Spleen (tissue), 11 donors: ENCODE measurements around the gene RARG. TPM values are rescaled to one million over a fixed set of nuclear protein-coding genes. Genes with fewer than 3 reads are reported as not detected.
A peak's percentile ranks its signal among the peaks of the same experiment; 100 is the strongest.

Source experiments
- DNase-seq: peaks from one replicate; pipeline ENCODE4 v3.0.0-alpha.2; 2020
- H3K27ac ChIP-seq, 8 donors: fragments of 200-600 bp; sonication (generic) in 7 of 8; 1 replicate in 4 of 8; 2 replicates in 4 of 8; pipeline versions ENCODE4 v1.5.0 to v1.8.0; 2016 to 2021; ENCODE audit warnings: inconsistent platforms in 4 of 8, mild to moderate bottlenecking in 4 of 8, moderate library complexity in 1 of 8
- H3K27me3 ChIP-seq, 7 donors: fragments of 200-600 bp; sonication (generic) in 6 of 7; replicated peaks in 1 of 7; 1 replicate in 4 of 7; 2 replicates in 3 of 7; pipeline versions ENCODE4 v1.5.0 to v1.8.0; 2016 to 2021; ENCODE audit warnings: inconsistent platforms in 3 of 7, mild to moderate bottlenecking in 1 of 7
- H3K36me3 ChIP-seq, 6 donors: fragments of 200-600 bp; sonication (generic) in 5 of 6; 1 replicate in 4 of 6; 2 replicates in 2 of 6; pipeline versions ENCODE4 v1.5.0 to v1.8.0; 2016 to 2021; ENCODE audit warnings: inconsistent platforms in 2 of 6
- H3K4me1 ChIP-seq, 6 donors: fragments of 200-600 bp; sonication (generic) in 5 of 6; 1 replicate in 3 of 6; 2 replicates in 3 of 6; pipeline versions ENCODE4 v1.5.0 to v1.8.0; 2016 to 2021; ENCODE audit warnings: inconsistent platforms in 3 of 6
- H3K4me3 ChIP-seq, 8 donors: fragments of 200-600 bp; sonication (generic) in 7 of 8; 1 replicate in 4 of 8; 2 replicates in 4 of 8; pipeline versions ENCODE4 v1.5.0 to v1.8.0; 2016 to 2021; ENCODE audit warnings: inconsistent platforms in 4 of 8, mild to moderate bottlenecking in 4 of 8, moderate library complexity in 2 of 8
- H3K9me3 ChIP-seq, 8 donors: fragments of 200-600 bp; sonication (generic) in 7 of 8; 1 replicate in 4 of 8; 2 replicates in 4 of 8; pipeline versions ENCODE4 v1.5.0 to v1.8.0; 2016 to 2021; ENCODE audit warnings: inconsistent platforms in 4 of 8
- CTCF ChIP-seq, 11 experiments: fragments of 200-600 bp in 7 of 11; fragments of 450-650 bp in 4 of 11; sonication (generic) in 4 of 11; IDR thresholded peaks in 8 of 11; conservative IDR thresholded peaks in 3 of 11; 1 replicate in 7 of 11; 2 replicates in 4 of 11; pipeline versions ENCODE4 v1.4.0 to v1.8.0; 2016 to 2021; ENCODE audit warnings: antibody characterized with exemption in 11 of 11, inconsistent platforms in 4 of 11, mild to moderate bottlenecking in 1 of 11
- POLR2A ChIP-seq, 3 donors: fragments of 450-650 bp; IDR thresholded peaks; one replicate each; pipeline ENCODE4 v1.5.1; 2017; ENCODE audit warnings: antibody characterized with exemption in 3 of 3, mild to moderate bottlenecking in 1 of 3
- POLR2AphosphoS5 ChIP-seq, 3 donors: sonication (generic); formaldehyde crosslinking; IDR thresholded peaks; one replicate each; pipeline ENCODE4 v1.5.1; 2017; ENCODE audit warnings: antibody characterized with exemption in 3 of 3
- WGBS, 5 donors: extraction: QIAGEN DNeasy Blood & Tissue Kit in 3 of 5; methylation state at CpG; one replicate each; pipeline versions ENCODE4 v1.1.5 to v1.1.7; 2013 to 2018; 5-methylcytosine and 5-hydroxymethylcytosine counted together
- intact Hi-C: fragments of 100-400 bp; cut with DNase I; formaldehyde crosslinking; loops from one replicate; pipeline ENCODE4 v1.15.0; 2023; ENCODE audit warnings: low total_unique reads
- polyA plus RNA-seq, 3 donors: library from polyadenylated mRNA; stranded (reverse); fragments of 200-250 nt; gene quantifications; one replicate each; pipeline ENCODE4 v1.2.1, GENCODE V29; 2013
- total RNA-seq, 7 donors: library from RNA; depleted of rRNA in 3 of 7; stranded (reverse); fragments of >200 nt in 3 of 7; fragmentation: NEBNext Ultra II Directional in 4 of 7; extraction: Animal tissue kit (Norgen Biotek cat#: 25700) in 4 of 7; gene quantifications; one replicate each; pipeline versions ENCODE4 v1.1.0 to v1.2.1, GENCODE V29; 2016 to 2021
- donor health status: healthy with polysubstance abuse.
- donor health status: DM: no; HTN: no; CAD: no; lungs with moderate emphysema.
- donor health status: DM: no; HTN: no; CAD: no.
- donor health status: Bipolar disorder and iron deficiency.
- donor health status: healthy.
- donor health status: DM: no; HTN: no; CAD: no.
- donor health status: DM: yes; HTN: yes; CAD: no.

Gene RARG
- total and polyA plus RNA-seq, 10 donors = 4.6 to 20.8 (median 11.2) TPM

- intact Hi-C loops = loop anchor here (5.0 kb wide), 1 partner anchor 46 kb away; the partner anchor contains the start of gene ITGB7
- no peak for DNase-seq
- peak overlapping the region in 5 of 8 donors; percentile 87 to 97 (median 89) for H3K4me3 ChIP-seq
- 94 to 96% (median 96%) methylated on average over 10 to 13 of the region's 13 CpGs for WGBS, 5 donors
- no peaks in the 10 kb centered on the region for H3K27me3 ChIP-seq
- no peaks in the 10 kb centered on the region for H3K9me3 ChIP-seq
- TF ChIP-seq POLR2A (IDR thresholded peaks at IDR 0.05) = no peak
- no peak for TF ChIP-seq POLR2AphosphoS5 (IDR thresholded peaks at IDR 0.05)
- TF ChIP-seq CTCF (IDR thresholded peaks at IDR 0.05 in 8 of 11, conservative IDR thresholded peaks at IDR 0.05 in 3 of 11) = no peak
- H3K27ac ChIP-seq = peak overlapping the region in 5 of 8 donors; percentile 79 to 95 (median 90)
- peaks cover 0 to 29% (median 18%) of the 10 kb centered on the region in 6 donors for H3K36me3 ChIP-seq
- peaks cover 22 to 69% (median 53%) of the 10 kb centered on the region in 6 donors for H3K4me1 ChIP-seq
Observed at GRCh38 chr12:53253298-53253697, 21.3 kb upstream of the RARG start.

GRCh38 chr12:53252349-53252916 is 20.4 kb upstream of the RARG start:
- Histone ChIP-seq H3K4me3 (peak overlapping the region; percentile 86 to 97 (median 88)), H3K27me3 (no peaks in the 10 kb centered on the region), H3K9me3 (no peaks in the 10 kb centered on the region), H3K36me3 (peaks cover 0 to 29% (median 18%) of the 10 kb centered on the region in 6 donors), H3K4me1 (peaks cover 22 to 67% (median 53%) of the 10 kb centered on the region in 6 donors), H3K27ac (peak overlapping the region; percentile 75 to 95 (median 89))
- WGBS, 5 donors = 10 to 16% (median 14%) methylated on average over 19 of the region's 19 CpGs
- intact Hi-C loops = loop anchor here (5.0 kb wide), 1 partner anchor 45 kb away; the partner anchor contains the start of gene ITGB7
- TF ChIP-seq CTCF (IDR thresholded peaks at IDR 0.05 in 8 of 11, conservative IDR thresholded peaks at IDR 0.05 in 3 of 11) (no peak), POLR2A (IDR thresholded peaks at IDR 0.05) (no peak), POLR2AphosphoS5 (IDR thresholded peaks at IDR 0.05) (no peak)
- no peak for DNase-seq

- Histone ChIP-seq H3K27me3 (no peaks in the 10 kb centered on the region), H3K9me3 (no peaks in the 10 kb centered on the region), H3K36me3 (peaks cover 0 to 29% (median 18%) of the 10 kb centered on the region in 6 donors), H3K4me1 (peaks cover 22 to 60% (median 50%) of the 10 kb centered on the region in 6 donors), H3K27ac (peak overlapping the region; percentile 75 to 95 (median 89)), H3K4me3 (peak overlapping the region; percentile 86 to 97 (median 88))
- peak; percentile 95 for DNase-seq
- TF ChIP-seq POLR2A (IDR thresholded peaks at IDR 0.05) (peak in 2 of 3 donors; percentile 10 to 26), POLR2AphosphoS5 (IDR thresholded peaks at IDR 0.05) (peak; percentile 76 to 87 (median 85)), CTCF (IDR thresholded peaks at IDR 0.05 in 8 of 11, conservative IDR thresholded peaks at IDR 0.05 in 3 of 11) (peak in 8 of 11 experiments; percentile 4 to 48 (median 20))
- intact Hi-C loops = loop anchor here (5.0 kb wide), 1 partner anchor 44 kb away; the partner anchor contains the start of gene ITGB7
- WGBS, 5 donors = 1% methylated on average over 30 to 51 of the region's 51 CpGs
Observed at GRCh38 chr12:53251477-53252348, 19.7 kb upstream of the RARG start.
